Measurements from ENCODE around the gene CCDC195.

- TF ChIP-seq CTCF (optimal IDR thresholded peaks at IDR 0.05 in 1 of 3, IDR thresholded peaks at IDR 0.05 in 1 of 3, conservative IDR thresholded peaks at IDR 0.05 in 1 of 3; ENCODE audit: extremely low read depth in 1 of 3, insufficient read depth in 2 of 3, low read length in 3 of 3) (no peak), EZH2 (IDR thresholded peaks at IDR 0.05; ENCODE audit: low read length) (no peak)
Measured at GRCh38 chr2:224709301-224709700, 6.9 kb downstream of the CCDC195 start.
